Activated naive CD4-positive, alpha-beta T cell treated with anti-CD3 and anti-CD28 coated beads, Interleukin-2, amount 10 ng/mL, durations not matched to agents 7 days and 5 days (primary cell): ENCODE results near the gene COMP.
"Not testable (repeated sequence)": the region's sequence is repeated elsewhere in the genome, so short reads cannot be mapped to it uniquely, and the experiment has no call there.

ENCODE experiments used
- CTCF ChIA-PET: fragments of 350-600 bp; sonication (Branson Sonifier 250); formaldehyde crosslinking; loops from one replicate; lab custom pipeline; 2021; ENCODE audit warnings: antibody characterized with exemption; lab: Charles Lee
- DNase-seq: peaks from one replicate; pipeline ENCODE4 v3.0.0-alpha.2; 2020
- H3K27ac Mint-ChIP-seq: one replicate; pipeline ENCODE4 v1.8.0; 2021; ENCODE audit warnings: mild to moderate bottlenecking, moderate library complexity, mixed read lengths
- H3K27me3 Mint-ChIP-seq: one replicate; pipeline ENCODE4 v1.8.0; 2021; ENCODE audit warnings: mild to moderate bottlenecking, mixed read lengths
- H3K36me3 Mint-ChIP-seq: one replicate; pipeline ENCODE4 v1.8.0; 2021; ENCODE audit warnings: mixed read lengths
- H3K4me1 Mint-ChIP-seq: one replicate; pipeline ENCODE4 v1.8.0; 2021; ENCODE audit warnings: mixed read lengths
- H3K4me3 Mint-ChIP-seq: one replicate; pipeline ENCODE4 v1.8.0; 2021; ENCODE audit warnings: mild to moderate bottlenecking, moderate library complexity, mixed read lengths
- H3K9me3 Mint-ChIP-seq: one replicate; pipeline ENCODE4 v1.8.0; 2021; ENCODE audit warnings: mixed read lengths

COMP gene

DNA sequence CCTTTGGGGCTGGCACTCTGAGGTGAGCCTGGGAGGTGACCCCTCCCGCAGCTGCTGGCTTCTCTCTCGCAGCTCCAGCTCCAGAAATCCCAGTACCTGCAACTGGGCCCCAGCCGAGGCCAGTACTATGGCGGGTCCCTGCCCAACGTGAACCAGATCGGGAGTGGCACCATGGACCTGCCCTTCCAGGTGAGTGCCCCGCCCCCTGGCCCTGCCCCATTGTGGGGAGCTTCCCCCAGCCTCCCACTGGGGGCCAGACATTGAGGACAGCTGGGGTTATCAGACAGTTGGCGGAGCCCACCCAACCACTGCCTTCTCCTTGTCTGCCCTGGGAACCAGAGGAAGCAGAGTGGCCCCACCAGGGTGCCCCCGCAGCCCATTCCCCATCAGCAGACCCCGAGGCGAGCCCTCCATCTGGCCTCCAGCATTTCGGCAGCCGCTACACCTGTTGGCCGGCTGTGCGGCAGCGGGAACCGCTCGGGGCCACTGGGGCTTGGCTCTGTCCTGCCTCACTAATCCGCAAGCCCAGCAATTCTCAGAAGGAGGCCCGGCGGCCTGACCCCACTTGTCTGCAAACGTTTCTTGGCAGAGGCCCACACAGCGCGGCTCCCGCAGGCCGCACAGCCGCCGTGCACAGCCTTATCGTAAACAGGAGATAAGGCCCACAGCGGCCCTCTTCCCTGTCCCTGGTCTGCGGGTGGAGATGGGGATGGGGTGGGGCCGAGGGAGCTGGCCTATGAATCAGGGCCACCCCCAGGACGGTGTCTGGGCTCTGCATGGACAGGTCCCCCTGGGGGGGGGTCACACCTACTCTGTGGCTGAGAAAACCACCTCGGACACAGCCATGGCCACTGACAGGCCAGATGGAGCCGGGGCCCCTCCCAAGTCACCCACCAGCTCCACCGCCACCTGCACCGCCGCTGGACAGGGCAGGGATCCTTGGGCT lies 48.0 kb downstream of the COMP start:
- CTCF ChIA-PET = no interaction called here
- Mint-ChIP-seq H3K9me3 (no peaks in the 10 kb centered on the region), H3K27me3 (no peaks in the 10 kb centered on the region), H3K4me3 (no peak overlapping the region), H3K27ac (no peak overlapping the region), H3K4me1 (no peaks in the 10 kb centered on the region), H3K36me3 (no peaks in the 10 kb centered on the region)
- DNase-seq = no peak

DNA sequence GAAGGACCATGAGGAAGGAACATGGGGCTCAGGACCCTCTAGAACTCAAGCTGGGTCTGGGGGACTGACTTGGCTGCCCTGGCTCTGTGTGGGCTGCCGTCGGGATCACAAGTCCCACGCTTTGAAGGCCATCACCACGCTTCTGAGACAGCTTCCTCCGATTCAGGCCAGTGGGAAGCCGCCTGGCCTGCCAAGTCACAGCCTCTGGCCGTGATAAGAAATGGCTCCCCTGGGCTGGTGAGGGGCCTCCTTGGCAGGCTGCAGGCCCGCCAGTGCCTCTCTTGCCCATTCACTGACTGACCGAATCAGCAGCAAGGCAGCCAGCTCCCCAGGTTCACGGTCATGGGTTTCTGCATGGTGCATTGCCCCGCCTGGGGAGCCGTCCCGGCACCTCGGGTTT lies 48.8 kb downstream of the COMP start:
- CTCF ChIA-PET = interaction anchor here (0.6 kb wide), 1 partner anchor 122 kb away, joined by 3 read pairs; no protein-coding TSS in a partner anchor
- DNase-seq = no peak
- no peaks in the 10 kb centered on the region for H3K36me3 Mint-ChIP-seq

DNA sequence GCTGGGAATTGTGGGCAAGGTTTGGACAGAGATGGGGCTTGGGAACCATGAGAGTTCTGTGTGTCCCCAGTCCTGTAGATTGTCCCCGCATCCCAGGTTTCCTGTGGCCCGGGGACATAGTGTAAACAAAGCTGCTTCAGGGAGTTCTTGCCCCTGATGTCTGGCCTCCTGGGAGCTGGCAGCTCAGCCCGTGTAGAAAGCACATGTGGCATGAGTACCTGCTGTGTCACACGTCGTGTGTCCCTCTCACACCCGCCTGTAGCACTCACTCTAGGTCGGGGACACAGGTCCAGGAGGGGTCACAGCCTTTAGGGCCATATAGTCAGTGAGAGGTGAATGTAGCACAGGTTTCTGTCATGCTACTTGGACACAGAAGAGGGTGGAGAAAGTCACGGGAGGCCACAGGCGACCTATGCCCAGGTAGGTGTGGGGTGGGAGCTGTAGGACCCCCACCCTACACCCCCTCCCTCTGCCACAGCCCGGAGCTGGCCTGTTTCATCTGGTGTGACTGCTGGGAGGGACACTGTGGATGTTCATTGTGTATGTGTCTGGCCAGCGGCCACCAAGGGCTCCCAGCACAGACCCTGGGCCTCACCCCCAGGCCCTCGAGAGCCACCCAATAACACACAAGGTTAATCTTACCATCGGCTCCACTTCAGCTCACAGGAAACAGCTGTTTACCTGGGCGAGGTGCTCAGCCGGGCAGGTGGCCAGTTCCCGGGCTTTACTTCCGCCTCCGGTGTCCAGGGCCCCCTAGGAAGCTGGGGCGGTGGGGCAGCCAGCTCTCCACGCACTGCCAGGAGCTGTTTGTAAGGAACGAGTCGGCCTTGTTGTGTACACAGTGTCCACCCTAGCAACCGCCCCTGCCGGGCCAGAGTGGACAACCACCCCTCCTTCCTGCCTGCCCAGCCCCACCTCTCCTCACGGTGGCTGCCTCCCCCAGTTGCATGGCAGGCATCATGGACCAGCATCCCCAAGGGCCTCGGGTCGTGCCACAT lies 49.7 kb downstream of the COMP start:
- Mint-ChIP-seq H3K27ac (no peak overlapping the region), H3K36me3 (no peaks in the 10 kb centered on the region), H3K4me3 (no peak overlapping the region), H3K9me3 (no peaks in the 10 kb centered on the region), H3K27me3 (no peaks in the 10 kb centered on the region), H3K4me1 (no peaks in the 10 kb centered on the region)
- no peak for DNase-seq
- CTCF ChIA-PET = interaction anchor here (0.6 kb wide), 1 partner anchor 121 kb away, joined by 3 read pairs; no protein-coding TSS in a partner anchor

More for the DNA sequence above, 48.8 kb downstream of the COMP start:
- no peaks in the 10 kb centered on the region for H3K27me3 Mint-ChIP-seq
- H3K27ac Mint-ChIP-seq = no peak overlapping the region
- no peaks in the 10 kb centered on the region for H3K4me1 Mint-ChIP-seq
- no peaks in the 10 kb centered on the region for H3K9me3 Mint-ChIP-seq
- H3K4me3 Mint-ChIP-seq = no peak overlapping the region

DNA sequence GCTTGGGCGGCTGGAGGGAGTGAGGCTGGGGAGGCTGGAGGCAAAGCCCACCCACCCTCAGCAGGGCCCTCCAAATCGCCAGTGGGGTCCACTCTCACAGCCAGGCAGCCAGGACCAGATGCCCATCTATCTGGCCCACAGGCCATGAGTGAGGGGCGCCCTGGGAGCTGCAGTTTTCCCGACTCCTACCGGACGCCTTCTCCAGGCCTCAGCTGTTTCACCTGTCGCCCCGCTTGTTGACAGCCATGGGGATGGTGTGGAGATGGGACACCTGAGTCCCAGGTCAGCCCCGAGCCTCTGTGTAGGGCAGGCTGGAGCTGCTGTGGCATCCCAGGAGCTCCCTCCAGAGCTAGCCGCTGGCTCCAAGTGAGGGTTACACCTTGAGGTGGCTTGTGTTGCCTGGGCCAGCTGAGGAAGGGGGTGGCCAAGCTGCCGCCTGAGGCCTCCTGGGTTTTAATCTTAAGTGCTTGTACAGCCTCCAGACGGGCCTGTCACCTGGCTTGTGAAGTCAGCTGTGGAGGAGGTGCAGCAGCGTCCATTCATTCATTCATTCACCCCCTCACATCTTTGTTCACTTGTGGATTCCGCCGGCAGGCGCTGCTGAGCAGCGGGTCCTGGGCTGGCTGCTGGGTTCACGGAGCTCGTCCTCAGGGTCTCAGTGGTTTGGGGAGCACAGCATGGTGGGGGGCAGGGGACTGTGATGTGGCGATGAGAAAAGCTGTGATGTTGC lies 52.0 kb downstream of the COMP start:
- Mint-ChIP-seq H3K4me3 (no peak overlapping the region), H3K27ac (no peak overlapping the region), H3K27me3 (no peaks in the 10 kb centered on the region), H3K36me3 (no peaks in the 10 kb centered on the region), H3K9me3 (no peaks in the 10 kb centered on the region), H3K4me1 (no peaks in the 10 kb centered on the region)
- DNase-seq = no peak
- CTCF ChIA-PET = interaction anchor here (0.6 kb wide), 1 partner anchor 328 kb away, joined by 3 read pairs; no protein-coding TSS in a partner anchor

DNA sequence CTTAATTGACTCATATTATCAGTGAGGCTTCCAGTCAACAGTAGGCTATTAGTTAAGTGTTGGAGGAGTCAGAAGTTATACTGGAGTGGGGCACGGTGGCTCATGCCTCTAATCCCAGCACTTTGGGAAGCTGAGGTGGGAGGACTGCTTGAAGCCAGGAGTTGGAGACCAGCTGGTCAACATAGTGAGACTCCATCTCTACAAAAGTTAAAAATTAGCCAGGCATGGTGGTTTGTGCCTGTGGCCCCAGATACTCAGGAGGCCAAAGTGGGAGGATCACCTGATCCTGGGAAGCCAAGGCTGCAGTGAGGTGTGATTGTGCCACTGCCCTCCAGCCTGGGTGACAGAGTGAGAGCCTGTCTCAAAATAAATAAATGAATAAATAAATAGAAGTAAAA lies 53.2 kb downstream of the COMP start:
- Mint-ChIP-seq H3K27ac (no peak overlapping the region), H3K4me3 (no peak overlapping the region), H3K4me1 (no peaks in the 10 kb centered on the region), H3K27me3 (no peaks in the 10 kb centered on the region), H3K9me3 (no peaks in the 10 kb centered on the region), H3K36me3 (no peaks in the 10 kb centered on the region)
- DNase-seq = no peak
- CTCF ChIA-PET = no interaction called here

DNA sequence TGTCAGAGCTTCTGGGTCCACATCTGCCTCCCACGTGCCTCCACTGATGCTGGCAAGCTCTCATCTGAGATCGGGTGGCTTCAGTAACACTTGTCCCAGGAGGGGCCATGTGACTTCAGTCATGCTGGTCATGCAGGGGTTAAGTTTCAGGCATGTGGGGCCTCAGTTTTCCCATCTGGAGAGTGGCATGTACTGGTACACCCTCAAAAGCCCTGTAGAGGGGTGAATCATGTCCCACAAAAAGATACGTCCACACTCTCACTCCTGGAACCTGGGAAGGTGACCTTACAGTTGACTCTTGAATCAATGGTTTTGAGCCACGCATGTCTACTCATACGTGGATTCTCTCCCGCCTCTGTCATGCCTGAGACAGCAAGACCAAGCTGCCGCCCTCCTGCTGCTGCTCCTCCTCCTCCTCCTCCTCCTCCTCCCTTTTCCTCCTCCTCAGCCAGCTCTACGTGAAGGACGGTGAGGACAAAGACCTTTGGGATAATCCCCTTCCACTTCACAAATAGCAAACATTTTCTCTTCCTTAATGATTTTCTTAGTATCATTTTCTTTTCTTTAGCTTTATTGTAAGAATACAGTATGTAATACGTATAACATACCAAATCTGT lies 53.7 kb downstream of the COMP start:
- Mint-ChIP-seq H3K9me3 (no peaks in the 10 kb centered on the region), H3K36me3 (no peaks in the 10 kb centered on the region), H3K4me1 (no peaks in the 10 kb centered on the region), H3K27ac (no peak overlapping the region), H3K27me3 (no peaks in the 10 kb centered on the region), H3K4me3 (no peak overlapping the region)
- CTCF ChIA-PET = no interaction called here
- DNase-seq = no peak

DNA sequence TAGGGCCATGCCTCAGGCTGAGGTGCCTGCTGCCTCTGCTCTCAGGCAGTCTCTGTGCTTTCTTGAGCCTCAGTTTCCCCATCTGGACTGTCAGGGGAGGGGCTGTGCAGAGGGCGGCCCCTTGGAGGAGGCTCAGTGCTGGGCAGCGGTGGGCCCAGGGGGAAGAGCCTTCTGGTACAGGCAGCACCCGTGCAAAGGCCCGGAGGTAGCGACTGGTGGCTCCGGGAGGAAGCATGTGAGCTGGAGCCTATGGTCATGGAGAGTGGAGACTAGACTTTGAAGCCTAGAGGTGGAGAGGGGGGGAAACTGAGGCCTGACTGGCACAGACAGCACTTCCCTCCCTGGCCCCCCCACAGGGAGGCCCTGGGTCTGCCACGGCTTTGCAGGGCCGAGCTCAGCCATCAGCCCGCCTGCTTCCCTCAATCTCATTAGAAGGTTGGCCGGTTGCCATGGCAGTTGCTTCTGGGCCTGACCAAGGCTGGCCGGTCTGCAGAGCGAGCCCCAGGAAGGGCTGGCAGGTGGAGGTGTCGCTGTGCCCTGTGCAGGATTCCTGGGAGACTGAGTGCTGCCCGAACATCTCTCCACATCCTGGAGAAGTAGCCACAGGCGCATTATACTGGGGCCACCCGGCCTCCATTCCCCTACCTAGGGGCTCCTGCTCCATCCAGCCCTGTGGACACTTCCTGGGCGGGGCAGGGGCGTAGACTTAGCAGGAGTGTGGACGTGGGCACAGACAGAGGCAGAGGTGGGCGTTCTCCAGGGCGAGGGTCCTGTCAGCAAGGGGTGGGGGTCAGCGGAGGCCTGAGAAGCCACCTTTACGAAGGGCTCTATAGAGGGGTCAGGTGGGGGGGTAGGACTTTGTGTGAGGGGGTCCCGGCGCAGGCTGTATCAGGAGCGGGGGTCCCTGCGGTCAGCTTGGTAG lies 54.4 kb downstream of the COMP start:
- no peak for DNase-seq
- H3K9me3 Mint-ChIP-seq = no peaks in the 10 kb centered on the region
- H3K4me3 Mint-ChIP-seq = no peak overlapping the region
- no peaks in the 10 kb centered on the region for H3K4me1 Mint-ChIP-seq
- CTCF ChIA-PET = no interaction called here
- no peaks in the 10 kb centered on the region for H3K27me3 Mint-ChIP-seq
- H3K27ac Mint-ChIP-seq = no peak overlapping the region
- H3K36me3 Mint-ChIP-seq = no peaks in the 10 kb centered on the region

DNA sequence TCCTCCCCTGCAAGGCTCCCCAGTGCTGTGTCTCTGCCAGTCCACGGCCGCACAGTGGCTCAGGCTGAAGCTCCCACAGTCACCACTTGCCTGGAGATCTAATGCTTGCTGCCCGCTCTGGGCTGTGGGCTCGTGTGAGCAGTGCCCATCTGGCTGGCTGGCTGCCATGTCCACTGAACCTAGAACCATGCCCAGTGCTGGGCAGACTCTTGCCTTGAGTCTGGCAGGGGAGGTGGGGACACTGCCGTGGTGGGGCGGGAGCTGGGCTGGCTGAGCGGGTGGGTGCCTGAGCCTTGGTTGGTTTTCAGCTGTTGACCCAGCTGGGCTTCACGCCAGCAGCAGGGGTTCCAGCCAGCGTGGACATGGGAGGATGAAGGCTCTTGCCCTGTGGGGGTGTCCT lies 55.4 kb downstream of the COMP start:
- Mint-ChIP-seq H3K27me3 (no peaks in the 10 kb centered on the region), H3K4me1 (no peaks in the 10 kb centered on the region), H3K27ac (no peak overlapping the region), H3K36me3 (no peaks in the 10 kb centered on the region), H3K4me3 (no peak overlapping the region), H3K9me3 (no peaks in the 10 kb centered on the region)
- CTCF ChIA-PET = no interaction called here
- DNase-seq = no peak

DNA sequence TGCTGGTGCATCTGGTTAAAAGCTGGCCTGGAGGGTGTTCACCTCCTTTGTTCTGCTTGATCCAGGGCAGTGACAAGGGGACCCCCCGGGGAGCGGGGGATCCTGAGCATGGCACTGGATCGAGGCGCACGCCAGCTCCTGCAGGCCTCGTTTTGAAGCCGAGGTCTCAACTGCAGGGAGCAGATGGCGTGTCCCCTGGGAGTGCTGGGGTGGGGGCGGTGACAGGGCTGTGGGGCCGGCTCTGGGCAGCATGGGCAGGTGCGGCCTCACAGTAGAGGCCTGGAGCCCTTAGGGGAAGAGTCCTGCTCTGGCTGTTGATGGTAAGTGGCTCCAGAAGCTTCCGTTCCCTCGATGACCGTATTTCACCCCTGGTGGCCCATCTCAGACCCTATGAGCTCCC lies 55.8 kb downstream of the COMP start:
- Mint-ChIP-seq H3K27me3 (no peaks in the 10 kb centered on the region), H3K36me3 (no peaks in the 10 kb centered on the region), H3K9me3 (no peaks in the 10 kb centered on the region), H3K4me3 (no peak overlapping the region), H3K27ac (no peak overlapping the region), H3K4me1 (no peaks in the 10 kb centered on the region)
- DNase-seq = no peak
- CTCF ChIA-PET = no interaction called here

DNA sequence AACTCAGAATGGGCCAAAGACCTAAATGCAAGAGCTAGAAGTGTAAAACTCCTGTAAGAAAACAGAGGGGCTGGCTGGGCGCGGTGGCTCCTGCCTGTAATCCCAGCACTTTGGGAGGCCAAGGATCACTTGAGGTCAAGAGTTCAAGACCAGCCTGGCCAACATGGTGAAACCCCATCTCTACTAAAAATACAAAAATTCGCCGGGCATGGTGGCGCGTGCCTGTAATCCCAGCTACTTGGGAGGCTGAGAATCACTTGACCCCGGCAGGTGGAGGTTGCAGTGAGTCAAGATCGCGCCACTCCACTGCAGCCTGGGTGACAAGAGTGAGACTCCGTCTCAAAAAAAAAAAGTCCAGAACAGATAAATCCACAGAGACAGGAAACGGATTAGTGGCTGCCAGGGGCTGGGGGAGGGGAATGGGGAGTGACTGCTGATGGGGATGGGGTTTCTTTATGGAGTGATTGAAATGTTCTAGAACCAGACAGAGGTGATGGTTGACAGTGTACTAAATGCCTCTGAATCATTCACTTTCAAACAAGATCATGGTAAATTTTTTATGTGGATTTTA lies 57.3 kb downstream of the COMP start:
- H3K27me3 Mint-ChIP-seq, CTCF ChIA-PET, H3K4me1 Mint-ChIP-seq, DNase-seq, H3K9me3 Mint-ChIP-seq, H3K4me3 Mint-ChIP-seq, H3K36me3 Mint-ChIP-seq, H3K27ac Mint-ChIP-seq: not testable (repeated sequence)

DNA sequence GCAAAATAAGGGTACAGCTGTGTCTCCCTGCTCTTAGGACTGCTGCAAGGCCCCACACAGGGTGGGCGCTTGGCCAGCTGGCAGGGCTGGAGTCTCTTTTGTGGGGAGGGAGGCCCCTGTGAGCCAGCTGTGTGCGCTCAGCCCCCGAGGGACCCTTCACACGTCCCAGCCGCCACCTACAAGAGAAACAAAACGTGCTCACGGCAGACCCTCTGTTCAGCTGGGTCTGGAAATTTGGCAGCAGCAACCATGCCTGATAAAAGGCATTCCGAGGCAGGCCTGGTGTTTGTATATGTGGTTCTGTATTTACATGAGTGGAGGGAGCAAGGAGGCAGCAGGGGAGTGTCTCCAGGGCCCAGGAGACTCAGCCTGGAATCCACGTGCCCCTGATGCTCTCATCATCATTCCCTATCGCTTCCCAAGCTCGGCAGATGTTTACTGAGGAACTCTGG lies 57.9 kb downstream of the COMP start:
- H3K27me3 Mint-ChIP-seq = no peaks in the 10 kb centered on the region
- H3K9me3 Mint-ChIP-seq = no peaks in the 10 kb centered on the region
- no peak for DNase-seq
- no peaks in the 10 kb centered on the region for H3K36me3 Mint-ChIP-seq
- no peak overlapping the region for H3K4me3 Mint-ChIP-seq
- no peaks in the 10 kb centered on the region for H3K4me1 Mint-ChIP-seq
- CTCF ChIA-PET = no interaction called here
- no peak overlapping the region for H3K27ac Mint-ChIP-seq
